SW480 (cell line): ENCODE measurements around the gene PACSIN1.

Experiments used
- DNase-seq: peaks from one replicate; pipeline ENCODE4 v3.0.0-alpha.2; 2016; ENCODE audit warnings: low spot score

PACSIN1 gene

GRCh38 chr6:34527751-34528670 lies 62.1 kb downstream of the PACSIN1 start:
- no peak for DNase-seq

DNA sequence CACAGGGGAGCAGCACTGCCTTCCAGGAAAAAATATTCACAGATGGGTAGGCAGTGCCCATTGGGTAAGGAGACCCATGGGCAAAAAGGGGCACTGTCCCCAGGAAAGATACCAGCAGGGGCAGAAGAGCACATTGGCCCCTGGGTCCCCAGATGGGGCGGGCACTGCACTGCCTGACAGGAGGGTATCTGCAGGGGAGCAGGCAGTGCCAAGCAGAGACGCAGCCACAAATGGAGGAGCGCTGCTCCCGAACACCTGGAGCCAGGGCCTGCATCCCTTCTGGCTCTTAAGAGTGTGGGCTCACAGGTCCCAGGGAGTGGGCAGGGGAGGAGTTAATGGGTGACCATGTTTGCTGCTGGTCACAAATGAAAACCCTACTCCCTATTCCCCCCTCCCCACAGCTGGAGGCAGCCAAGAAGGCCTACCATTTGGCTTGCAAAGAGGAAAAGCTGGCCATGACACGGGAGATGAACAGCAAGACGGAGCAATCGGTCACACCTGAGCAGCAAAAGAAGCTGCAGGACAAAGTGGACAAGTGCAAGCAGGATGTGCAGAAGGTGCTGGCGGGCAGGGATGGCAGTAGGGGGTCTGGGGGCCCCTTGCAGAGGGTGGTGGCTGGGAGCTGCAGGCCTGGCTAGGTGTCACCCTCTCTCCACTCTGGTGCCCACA lies 63.3 kb downstream of the PACSIN1 start:
- no peak for DNase-seq

DNA sequence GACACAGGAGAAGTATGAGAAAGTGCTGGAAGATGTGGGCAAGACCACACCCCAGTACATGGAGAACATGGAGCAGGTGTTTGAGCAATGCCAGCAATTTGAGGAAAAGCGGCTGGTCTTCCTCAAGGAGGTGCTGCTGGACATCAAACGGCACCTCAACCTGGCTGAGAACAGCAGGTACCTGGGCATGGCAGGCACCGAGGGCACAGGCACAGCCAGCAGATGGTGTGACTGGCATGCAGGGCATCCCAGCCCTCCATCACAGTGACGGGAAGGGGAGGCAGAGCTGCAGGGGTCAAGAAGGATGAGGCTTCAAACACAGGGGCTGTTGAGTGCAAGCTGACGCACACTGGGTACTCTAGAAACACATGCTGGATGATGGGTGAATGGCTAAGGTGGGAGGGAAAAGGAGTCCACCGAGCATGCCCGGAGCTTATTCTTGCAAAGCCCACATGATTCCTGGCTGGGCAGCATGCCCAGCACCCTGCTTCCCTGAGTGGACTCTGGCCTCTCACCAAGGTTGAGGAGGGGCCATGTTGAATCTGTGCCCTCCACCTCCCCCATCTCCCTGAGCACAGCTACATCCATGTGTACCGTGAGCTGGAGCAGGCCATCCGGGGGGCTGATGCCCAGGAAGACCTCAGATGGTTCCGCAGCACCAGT lies 63.9 kb downstream of the PACSIN1 start:
- DNase-seq: no peak

DNA sequence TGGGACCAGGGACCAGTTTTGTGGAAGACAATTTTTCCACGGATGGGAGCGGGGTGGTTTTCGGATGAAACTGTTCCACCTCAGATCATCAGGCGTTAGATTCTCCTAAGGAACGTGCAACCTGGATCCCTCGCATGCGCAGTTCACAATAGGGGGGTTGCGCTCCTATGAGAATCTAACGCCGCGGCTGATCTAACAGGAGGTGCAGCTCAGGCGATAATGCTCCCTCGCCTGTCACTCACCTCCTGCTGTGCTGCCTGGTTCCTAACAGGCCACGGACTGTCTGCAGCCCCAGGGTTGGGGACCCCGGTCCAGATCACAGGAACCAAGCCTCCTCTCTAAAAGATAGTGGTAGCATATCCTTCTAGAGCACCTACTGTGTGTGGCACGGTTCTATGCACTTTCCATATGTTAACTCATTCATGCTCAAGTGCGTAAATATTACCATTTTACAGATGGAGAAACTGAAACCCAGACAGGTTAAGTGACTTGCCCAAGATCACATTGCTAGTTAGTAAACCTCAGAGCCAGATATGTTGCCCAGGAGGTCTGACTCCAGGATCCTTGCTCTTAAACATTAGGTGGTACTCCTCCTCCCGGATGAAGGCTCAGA lies 65.0 kb downstream of the PACSIN1 start:
- no peak for DNase-seq

GRCh38 chr6:34531580-34532201 lies 65.8 kb downstream of the PACSIN1 start:
- DNase-seq: peak; percentile 12

DNA sequence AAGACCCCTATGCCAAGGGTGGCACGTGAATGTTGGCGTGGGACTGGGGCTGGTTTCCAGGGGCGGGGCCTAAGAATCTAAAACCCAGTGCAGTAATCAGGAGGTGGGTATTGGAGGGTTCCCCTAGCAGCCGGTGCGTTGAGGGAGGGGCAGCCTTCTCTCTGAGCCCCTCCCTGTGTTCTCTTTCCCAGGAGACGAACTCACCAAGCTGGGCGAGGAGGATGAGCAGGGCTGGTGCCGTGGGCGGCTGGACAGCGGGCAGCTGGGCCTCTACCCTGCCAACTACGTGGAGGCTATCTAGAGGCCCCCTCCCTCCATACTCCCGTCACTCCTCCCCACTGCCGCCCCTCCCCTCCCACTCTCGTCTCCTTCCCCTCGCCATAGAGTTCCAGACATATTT lies 66.4 kb downstream of the PACSIN1 start:
- DNase-seq: no peak

- DNase-seq: no peak
Measured at GRCh38 chr6:34534146-34534545, 68.3 kb downstream of the PACSIN1 start.

GRCh38 chr6:34534656-34535055 lies 68.8 kb downstream of the PACSIN1 start:
- no peak for DNase-seq

- DNase-seq: no peak
Measured at GRCh38 chr6:34535199-34535598, 69.3 kb downstream of the PACSIN1 start.

DNA sequence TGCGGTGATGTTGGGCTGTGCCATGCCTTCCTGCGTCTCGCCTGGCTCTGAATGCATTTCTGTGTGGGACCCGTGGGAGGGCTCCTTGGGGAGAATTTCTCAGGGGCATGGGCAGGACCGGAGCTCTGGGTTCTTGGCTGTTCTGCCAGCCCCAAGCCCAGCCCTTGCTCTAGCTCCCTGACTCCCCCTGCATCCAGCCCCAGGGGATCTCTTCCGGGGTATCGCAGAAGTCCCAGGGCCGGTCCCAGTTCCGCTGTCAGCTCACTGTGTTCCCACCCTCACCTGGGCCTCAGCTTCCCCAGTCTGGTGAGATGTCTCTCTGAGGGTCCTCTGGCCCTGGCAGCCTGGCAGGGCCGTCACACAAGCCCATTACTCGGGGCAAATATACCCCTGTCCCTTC lies 69.8 kb downstream of the PACSIN1 start:
- no peak for DNase-seq

DNA sequence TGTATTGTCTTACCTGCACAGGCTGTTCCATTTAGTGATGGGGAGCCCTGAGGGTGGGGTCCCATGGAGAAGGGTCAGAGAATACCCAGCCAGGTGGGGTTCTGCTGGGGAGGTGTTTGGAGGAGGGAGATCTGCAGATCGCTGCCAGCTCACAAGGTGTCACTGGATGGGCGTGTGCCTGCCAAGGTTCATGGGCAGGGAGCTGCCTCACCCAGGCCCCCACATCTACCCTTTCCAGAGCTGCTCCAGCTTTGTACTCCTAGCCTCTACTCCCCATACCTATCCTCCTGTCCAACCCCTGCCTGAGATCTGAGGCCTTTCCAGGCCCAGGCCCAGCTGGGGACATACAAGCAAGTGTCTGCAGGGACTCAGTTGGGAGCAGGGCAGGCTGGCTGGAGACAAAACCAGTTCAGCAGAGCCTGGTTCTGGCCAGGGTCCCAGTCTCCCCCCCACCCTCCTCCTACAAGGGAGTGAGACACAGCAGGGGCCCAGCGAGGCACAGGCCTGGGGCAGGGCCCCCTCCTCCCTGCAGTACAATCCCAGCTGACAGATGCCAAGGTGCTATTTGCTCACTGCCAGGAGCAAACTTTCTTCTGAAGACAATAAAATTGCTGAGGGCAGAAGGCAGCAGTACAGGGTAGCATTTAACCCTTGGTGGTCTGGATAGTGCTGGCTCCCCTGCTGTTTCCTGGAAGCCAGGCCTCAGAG lies 70.5 kb downstream of the PACSIN1 start:
- no peak for DNase-seq

- DNase-seq: no peak
Measured at GRCh38 chr6:34536959-34537848, 71.3 kb downstream of the PACSIN1 start.

DNA sequence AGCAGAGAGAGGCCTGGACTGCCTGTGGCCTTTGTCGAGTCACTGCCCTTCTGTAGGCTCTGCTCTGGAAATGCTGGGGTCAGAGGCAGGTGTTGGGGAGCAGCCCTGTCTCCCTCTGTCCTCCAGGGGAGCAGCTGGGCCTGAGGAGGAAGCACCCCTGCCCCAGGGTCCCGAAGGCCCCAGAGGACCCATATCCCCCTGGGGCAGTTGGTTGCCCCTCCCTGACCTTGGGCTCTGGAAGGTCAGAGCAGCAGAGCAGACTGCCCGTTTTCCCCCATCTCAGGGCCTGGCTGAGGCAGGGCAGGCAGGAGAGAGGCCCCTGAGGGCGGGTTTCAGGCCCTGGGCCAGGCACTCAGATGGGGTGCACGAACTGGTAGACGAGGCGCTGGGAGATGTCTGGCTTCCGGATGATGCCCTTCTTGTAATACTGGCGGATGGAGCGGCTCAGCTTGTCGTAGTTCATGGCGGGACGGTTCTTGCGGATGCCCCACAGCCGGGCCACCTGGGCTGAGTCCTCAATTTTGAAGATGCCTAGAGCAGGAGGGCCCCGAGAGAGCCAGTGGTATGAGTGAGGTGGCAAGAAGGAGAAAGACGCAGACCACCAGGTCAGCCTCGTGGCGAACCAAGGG lies 72.2 kb downstream of the PACSIN1 start:
- DNase-seq: no peak

GRCh38 chr6:34538581-34538980 lies 72.7 kb downstream of the PACSIN1 start:
- no peak for DNase-seq

DNA sequence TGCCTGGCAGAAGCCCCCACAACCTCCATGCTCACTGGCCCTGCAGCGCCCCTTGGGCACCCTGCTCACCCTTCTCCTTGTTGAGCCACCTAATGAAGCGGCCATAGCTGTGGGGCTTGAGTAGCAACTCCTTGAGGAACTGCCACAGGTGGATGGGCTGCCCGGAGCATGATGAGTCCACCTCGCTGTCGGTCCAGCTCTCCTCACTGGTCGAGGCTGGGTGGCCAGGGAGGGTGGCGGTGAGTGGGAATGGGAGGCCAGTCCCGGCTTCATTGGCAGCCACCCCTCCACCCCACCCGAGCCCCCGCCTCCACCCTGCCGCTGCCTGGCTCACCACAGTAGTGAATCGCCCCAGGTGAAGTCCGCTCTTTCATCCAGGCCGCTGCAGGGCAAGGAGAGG lies 73.3 kb downstream of the PACSIN1 start:
- DNase-seq: no peak

GRCh38 chr6:34540222-34540621 lies 74.3 kb downstream of the PACSIN1 start:
- DNase-seq: no peak

GRCh38 chr6:34540841-34541240 lies 75.0 kb downstream of the PACSIN1 start:
- no peak for DNase-seq

- DNase-seq: no peak
Measured at GRCh38 chr6:34543421-34543820, 77.5 kb downstream of the PACSIN1 start.

- no peak for DNase-seq
Measured at GRCh38 chr6:34544052-34544604, 78.3 kb downstream of the PACSIN1 start.
